HG03159 (cell line): ENCODE data around the gene UBE2K.
"Not testable (repeated sequence)": the region's sequence is repeated elsewhere in the genome, so short reads cannot be mapped to it uniquely, and the experiment has no call there.

ENCODE experiments used
- ATAC-seq: cut with Tn5 transposase; IDR thresholded peaks from one replicate; pipeline ENCODE4 v1.9.1; 2021; ENCODE audit warnings: mild to moderate bottlenecking, moderate library complexity; ENCODE audit not compliant: unreplicated experiment

The UBE2K gene

GRCh38 chr4:39697740-39698423 is at the start of gene UBE2K:
Gene UBE2K (plus strand): TSS chr4:39698136. CDS start chr4:39698328, 192 bp downstream.
- peak; percentile 83 for ATAC-seq

- no peak for ATAC-seq
These were observed 49.7 kb upstream of the UBE2K start for GRCh38 chr4:39648213-39648612.

GRCh38 chr4:39648827-39649558 is 48.9 kb upstream of the UBE2K start:
- no peak for ATAC-seq

- ATAC-seq: no peak
These were observed 48.2 kb upstream of the UBE2K start for GRCh38 chr4:39649639-39650265.

GRCh38 chr4:39651586-39651985 is 46.4 kb upstream of the UBE2K start:
- not testable (repeated sequence) for ATAC-seq

- no peak for ATAC-seq
These were observed 42.7 kb upstream of the UBE2K start for GRCh38 chr4:39655211-39655610.

GRCh38 chr4:39655876-39656275 is 42.1 kb upstream of the UBE2K start:
- no peak for ATAC-seq

- ATAC-seq: not testable (repeated sequence)
These were observed 41.3 kb upstream of the UBE2K start for GRCh38 chr4:39656638-39657037.

GRCh38 chr4:39657465-39657864 is 40.5 kb upstream of the UBE2K start:
- peak; percentile 67 for ATAC-seq

GRCh38 chr4:39658756-39659155 is 39.2 kb upstream of the UBE2K start:
- no peak for ATAC-seq

GRCh38 chr4:39660045-39660444 is 37.9 kb upstream of the UBE2K start:
- no peak for ATAC-seq

- no peak for ATAC-seq
These were observed 37.2 kb upstream of the UBE2K start for GRCh38 chr4:39660757-39661156.

GRCh38 chr4:39662683-39663082 is 35.3 kb upstream of the UBE2K start:
- ATAC-seq: no peak

GRCh38 chr4:39664828-39665731 is 32.9 kb upstream of the UBE2K start:
- ATAC-seq: no peak

GRCh38 chr4:39667706-39668105 is 30.2 kb upstream of the UBE2K start:
- ATAC-seq: no peak

- ATAC-seq: no peak
These were observed 29.0 kb upstream of the UBE2K start for GRCh38 chr4:39668887-39669286.

- ATAC-seq: not testable (repeated sequence)
These were observed 27.6 kb upstream of the UBE2K start for GRCh38 chr4:39670296-39670695.

- not testable (repeated sequence) for ATAC-seq
These were observed 22.3 kb upstream of the UBE2K start for GRCh38 chr4:39675681-39676080.

GRCh38 chr4:39681003-39681402 is 16.9 kb upstream of the UBE2K start:
- ATAC-seq: not testable (repeated sequence)

GRCh38 chr4:39682138-39682537 is 15.8 kb upstream of the UBE2K start:
- peak; percentile 90 for ATAC-seq

- ATAC-seq: no peak
These were observed 11.9 kb upstream of the UBE2K start for GRCh38 chr4:39685990-39686389.
